Germinal center (tissue), 1 donor: ENCODE results near the gene GAK.
"Not testable (repeated sequence)": the region's sequence is repeated elsewhere in the genome, so short reads cannot be mapped to it uniquely, and the experiment has no call there.

Experiments used
- DNase-seq: peaks from one replicate; pipeline ENCODE4 v3.0.0; 2012; ENCODE audit warnings: mixed read lengths, low spot score

Gene GAK

DNA sequence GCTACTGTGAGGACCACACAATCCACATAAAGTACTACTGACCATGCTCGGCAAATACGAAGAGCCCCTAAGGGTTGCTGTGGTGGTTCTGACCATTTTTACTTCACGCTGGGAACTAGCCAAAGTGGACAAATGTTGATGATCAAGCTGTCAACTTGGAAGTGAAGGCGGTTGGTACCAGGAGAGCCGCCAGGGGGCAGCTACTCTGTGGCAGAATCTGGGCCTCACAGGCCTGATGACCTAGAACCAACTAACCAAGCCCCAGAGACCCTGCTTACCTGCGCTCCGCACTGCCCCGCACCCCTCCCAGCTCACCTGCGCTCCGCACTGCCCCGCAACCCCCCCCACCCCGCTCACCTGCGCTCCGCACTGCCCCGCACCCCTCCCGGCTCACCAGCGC is 5.6 kb downstream of the GAK start:
- no peak for DNase-seq

DNA sequence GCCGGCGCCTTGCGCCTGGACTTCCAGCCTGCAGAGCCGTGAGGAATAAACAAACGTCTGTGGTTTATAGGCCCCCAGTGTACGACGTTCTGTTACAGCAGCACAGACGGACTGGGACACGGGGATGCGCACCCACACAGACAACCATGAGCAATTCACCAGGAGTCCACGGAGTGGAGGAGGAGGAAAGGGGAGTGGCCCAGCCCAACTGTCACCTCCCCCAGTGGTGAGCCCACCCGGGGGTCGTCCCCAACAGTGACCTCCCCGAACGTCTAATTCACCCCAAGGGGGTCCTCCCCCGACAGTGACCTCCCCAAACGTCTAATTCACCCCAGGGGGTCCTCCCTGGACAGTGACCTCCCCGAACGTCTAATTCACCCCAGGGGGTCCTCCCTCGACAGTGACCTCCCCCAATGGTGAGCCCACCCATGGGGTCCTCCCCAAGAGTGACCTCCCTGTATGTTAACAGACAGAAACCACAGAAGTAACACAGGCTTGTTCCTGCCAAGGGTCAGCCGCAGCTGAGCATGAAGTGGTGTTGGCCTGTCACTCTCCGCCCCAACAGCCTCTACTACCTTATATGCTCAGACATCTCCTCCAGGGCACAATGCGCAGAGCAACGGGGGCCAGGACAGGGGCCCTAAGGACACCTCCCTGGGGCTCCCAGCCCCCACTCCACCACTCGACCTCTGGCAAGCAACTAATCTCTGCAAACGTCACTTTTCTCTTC is 6.2 kb downstream of the GAK start:
- no peak for DNase-seq

- DNase-seq: no peak
Observed at GRCh38 chr4:925171-925570, 6.9 kb downstream of the GAK start.

GRCh38 chr4:924107-925096 is 7.7 kb downstream of the GAK start:
- no peak for DNase-seq

- peak; percentile 49 for DNase-seq
Observed at GRCh38 chr4:921830-922331, 10.2 kb downstream of the GAK start.

DNA sequence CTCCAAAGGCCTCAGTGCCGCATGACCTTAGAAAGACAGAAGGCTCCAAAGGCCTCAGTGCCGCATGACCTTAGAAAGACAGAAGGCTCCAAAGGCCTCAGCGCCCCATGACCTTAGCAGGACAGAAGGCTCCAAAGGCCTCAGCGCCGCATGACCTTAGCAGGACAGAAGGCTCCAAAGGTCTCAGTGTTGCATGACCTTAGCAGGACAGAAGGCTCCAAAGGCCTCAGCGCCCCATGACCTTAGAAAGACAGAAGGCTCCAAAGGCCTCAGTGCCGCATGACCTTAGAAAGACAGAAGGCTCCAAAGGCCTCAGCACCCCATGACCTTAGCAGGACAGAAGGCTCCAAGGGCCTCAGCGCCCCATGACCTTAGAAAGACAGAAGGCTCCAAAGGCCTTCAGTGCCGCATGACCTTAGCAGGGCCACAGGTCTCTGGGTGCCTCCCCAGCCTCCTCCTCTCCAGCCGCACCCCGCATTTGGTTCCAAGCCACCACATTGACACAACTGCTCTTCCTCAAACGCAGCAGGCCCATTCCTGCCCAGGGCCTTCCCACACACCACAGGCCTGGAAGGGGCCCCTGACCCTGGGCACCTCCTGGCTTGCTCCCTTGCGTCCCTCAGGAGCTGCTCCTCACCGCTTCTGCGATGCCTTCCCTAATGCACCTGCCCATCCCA is 13.0 kb downstream of the GAK start:
- DNase-seq: not testable (repeated sequence)

DNA sequence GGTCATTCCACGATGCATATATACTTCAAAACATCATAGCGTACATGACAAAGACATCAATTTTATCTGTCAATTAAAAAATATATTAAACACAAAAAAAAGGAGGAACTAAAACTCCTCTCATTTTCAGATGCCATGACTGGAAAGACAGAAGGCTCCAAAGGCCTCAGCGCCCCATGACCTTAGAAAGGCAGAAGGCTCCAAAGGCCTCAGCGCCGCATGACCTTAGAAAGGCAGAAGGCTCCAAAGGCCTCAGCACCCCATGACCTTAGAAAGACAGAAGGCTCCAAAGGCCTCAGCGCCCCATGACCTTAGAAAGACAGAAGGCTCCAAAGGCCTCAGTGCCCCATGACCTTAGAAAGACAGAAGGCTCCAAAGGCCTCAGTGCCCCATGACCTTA is 13.5 kb downstream of the GAK start:
- DNase-seq: not testable (repeated sequence)

DNA sequence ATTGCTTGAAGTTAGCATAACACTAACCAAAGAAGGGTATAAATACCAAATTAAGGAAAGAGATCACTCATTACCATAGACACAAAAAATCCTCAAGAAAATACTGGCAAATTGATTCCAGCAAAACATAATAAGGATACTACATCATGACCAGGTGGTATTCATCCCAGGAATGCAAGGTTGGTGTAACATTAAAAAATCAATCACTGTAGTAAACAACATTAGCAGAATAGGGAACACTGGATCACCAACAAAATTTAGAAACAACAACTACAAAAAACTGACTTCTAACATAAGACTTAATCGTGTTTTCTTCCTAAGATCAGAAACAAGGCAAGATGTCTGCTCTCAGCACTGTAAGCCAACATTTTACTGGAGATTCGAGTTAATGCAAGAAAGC is 14.1 kb downstream of the GAK start:
- DNase-seq: no peak

DNA sequence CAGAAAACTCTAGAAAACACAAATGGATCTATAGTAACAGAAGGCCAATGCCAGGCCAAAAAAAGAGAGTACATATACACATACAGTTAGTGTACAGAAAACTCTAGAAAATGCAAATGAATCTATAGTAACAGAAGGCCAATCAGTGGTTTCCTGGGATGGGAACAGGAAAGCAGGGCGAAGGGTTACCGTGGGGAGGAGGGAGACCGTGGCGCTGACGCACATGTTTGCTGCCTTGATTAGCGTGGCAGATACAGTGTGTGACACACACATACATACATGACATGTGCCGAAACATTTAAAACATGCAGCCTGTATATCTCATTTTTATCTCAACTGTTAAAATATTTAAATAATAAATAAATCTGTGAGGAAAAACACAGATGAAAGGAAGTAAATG is 14.7 kb downstream of the GAK start:
- no peak for DNase-seq

- no peak for DNase-seq
Observed at GRCh38 chr4:915595-915994, 16.5 kb downstream of the GAK start.

GRCh38 chr4:915041-915474 is 17.1 kb downstream of the GAK start:
- DNase-seq: no peak

DNA sequence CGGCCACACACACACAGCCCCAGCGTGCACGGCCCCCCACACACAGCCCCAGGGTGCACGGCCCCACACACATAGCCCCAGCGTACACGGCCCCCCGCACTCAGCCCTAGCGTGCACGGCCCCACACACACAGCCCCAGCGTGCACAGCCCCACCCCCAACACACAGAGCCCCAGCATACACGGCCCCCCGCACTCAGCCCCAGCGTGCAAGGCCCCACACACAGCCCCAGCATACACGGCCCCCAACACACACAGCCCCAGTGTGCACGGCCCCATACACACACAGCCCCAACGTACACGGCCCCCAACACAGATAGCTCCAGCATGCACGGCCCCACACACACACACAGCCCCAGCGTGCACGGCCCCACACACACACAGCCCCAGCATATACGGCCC is 17.6 kb downstream of the GAK start:
- DNase-seq: no peak

DNA sequence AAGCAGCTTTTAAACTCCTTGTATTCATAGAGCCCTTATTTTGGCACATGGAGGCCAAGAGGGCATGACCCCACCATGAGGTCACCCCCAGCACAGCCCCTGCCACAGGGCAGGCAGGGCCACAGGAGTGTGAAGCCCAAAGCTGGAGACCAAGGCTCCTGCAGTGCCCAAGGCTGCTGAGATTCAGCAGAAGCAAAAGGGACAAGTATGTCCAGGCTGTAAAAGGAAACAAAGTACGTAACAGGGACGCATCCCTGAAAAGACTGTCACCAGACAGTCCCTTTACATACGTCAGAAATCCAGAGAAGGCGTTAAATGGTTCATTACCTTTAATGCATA is 18.9 kb downstream of the GAK start:
- DNase-seq: no peak

DNA sequence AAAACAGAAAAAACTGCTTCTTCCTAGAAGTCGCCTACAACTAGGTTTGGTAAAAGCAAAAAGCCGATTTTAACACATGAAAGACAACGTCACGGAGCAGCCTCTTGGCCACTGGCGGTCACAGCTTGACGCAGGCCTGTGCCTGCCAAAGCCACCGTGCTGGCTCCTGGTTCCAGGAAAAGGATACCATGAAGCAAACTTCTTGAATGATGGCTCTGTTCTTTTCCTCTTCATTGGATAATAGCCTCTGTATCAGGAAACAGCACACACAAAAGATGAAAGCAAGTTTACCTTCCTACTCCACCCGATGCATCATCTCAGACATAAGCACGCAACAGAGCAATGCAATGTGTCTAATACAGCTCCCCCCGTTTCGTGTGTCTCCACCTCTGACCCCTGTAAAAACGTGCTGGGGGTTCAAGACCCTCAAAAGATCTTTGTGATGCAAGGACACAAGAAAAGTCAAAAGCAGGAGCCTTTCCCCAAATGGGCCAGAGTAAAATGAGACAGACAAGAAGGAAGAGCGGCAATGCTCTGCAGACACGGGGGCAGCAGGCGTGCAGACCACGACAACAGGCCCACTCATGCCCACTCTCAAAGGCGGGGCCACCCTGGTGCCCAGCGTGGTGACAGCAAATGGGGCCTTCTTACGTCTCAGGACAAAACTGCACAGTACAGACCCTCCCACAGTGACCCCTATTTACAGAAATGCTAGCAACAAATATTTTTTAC is 19.4 kb downstream of the GAK start:
- DNase-seq: no peak

DNA sequence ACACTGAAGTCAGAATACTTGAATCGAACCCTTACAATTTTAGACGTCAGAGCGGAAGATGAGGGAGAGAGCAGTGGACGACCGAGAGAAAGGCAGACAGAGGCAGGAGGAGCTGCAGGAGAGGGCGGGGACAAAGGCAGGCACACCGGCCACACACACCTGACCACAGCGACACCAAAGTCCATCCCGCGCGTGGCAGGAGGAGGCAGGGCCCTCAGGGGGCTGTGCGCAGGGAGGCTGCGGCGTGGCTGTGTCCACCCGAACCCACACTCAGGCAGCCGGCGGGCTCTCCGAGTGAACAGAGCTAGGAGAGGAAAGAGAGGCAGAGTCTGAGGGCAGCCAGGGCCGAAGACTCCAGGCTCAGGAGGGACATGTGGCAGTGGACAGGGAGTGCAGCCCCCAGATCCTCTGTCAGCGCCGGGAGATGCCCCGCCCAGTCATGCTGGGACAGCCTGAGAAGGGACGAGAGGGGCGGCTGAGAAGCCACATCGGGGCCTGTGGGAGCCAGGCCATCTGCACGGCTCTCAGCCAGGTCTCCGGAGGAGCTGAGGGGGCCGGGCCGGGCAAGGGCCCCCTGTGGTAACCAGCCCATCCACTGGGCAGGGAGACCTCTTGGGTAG is 20.1 kb downstream of the GAK start:
- DNase-seq: no peak

GRCh38 chr4:911221-911751 is 20.8 kb downstream of the GAK start:
- no peak for DNase-seq

- no peak for DNase-seq
Observed at GRCh38 chr4:910366-911091, 21.6 kb downstream of the GAK start.

- DNase-seq: no peak
Observed at GRCh38 chr4:909821-910220, 22.3 kb downstream of the GAK start.

DNA sequence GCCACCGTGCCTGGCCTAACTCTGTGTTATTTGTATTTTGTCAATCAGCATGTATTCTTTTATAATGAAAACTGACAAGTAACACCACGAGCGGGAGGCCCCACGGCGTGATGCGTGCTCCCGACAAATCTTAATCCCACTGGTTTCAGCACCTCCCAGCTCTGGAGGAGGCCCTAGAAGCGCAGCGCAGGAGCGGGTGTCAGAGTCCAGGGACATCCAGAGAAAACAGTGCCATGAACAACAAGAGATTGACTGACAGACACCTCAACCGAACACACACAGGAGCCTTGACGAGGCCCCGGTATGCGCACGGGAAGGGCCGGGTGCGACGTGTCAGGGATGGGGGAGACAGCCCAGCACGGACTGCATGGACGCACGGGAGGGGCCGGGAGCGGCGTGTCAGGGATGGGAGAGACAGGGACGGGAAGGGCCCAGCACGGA is 23.0 kb downstream of the GAK start:
- DNase-seq: no peak

GRCh38 chr4:907691-908425 is 24.3 kb downstream of the GAK start:
- DNase-seq: no peak
